Kidney (tissue), 14 donors: Measurements from ENCODE around the gene RAB21. TPM values are rescaled to one million over a fixed set of nuclear protein-coding genes. Genes with fewer than 3 reads are reported as not detected.

Experiments
- DNase-seq, 5 donors: peaks; one replicate each; pipeline ENCODE4 v3.0.0-alpha.2; 2013 to 2020
- FAIRE-seq: peaks from 2 replicates; lab custom pipeline; 2012; peaks lifted over from hg19 to GRCh38; lab: Jason Lieb, UNC
- H3K27ac ChIP-seq, 2 donors: one replicate each; pipeline ENCODE4 v1.7.0; 2013; ENCODE audit warnings: low read depth in 2 of 2, low read length in 2 of 2, inconsistent platforms in 1 of 2
- H3K27me3 ChIP-seq: one replicate; pipeline ENCODE4 v1.7.1; 2013; ENCODE audit warnings: low read length, inconsistent platforms; ENCODE audit not compliant: control insufficient read depth, insufficient read depth
- H3K36me3 ChIP-seq, 3 donors: one replicate each; pipeline versions ENCODE4 v1.7.0 to v1.7.1; 2013; ENCODE audit warnings: low read length in 3 of 3, control low read depth in 1 of 3, inconsistent platforms in 1 of 3; ENCODE audit not compliant: insufficient read depth in 3 of 3, control insufficient read depth in 2 of 3
- H3K4me1 ChIP-seq, 3 donors: one replicate each; pipeline versions ENCODE4 v1.7.0 to v1.7.1; 2013; ENCODE audit warnings: low read length in 3 of 3, inconsistent platforms in 1 of 3, low read depth in 1 of 3; ENCODE audit not compliant: control insufficient read depth in 2 of 3, insufficient read depth in 2 of 3
- H3K4me3 ChIP-seq, 3 donors: one replicate each; pipeline versions ENCODE4 v1.7.0 to v1.8.1; 2013; ENCODE audit warnings: low read length in 3 of 3, control low read depth in 1 of 3, inconsistent platforms in 1 of 3
- H3K9ac ChIP-seq, 3 donors: one replicate each; pipeline versions ENCODE4 v1.7.0 to v1.7.1; 2013; ENCODE audit warnings: low read length in 3 of 3, control low read depth in 1 of 3, inconsistent platforms in 1 of 3
- H3K9me3 ChIP-seq, 3 donors: one replicate each; pipeline versions ENCODE4 v1.7.0 to v1.7.1; 2013; ENCODE audit warnings: low read length in 3 of 3, control low read depth in 1 of 3, inconsistent platforms in 1 of 3; ENCODE audit not compliant: control insufficient read depth in 2 of 3, insufficient read depth in 1 of 3
- intact Hi-C: fragments of 100-400 bp; cut with DNase I; formaldehyde crosslinking; loops from one replicate; pipeline ENCODE4 v1.11.1; 2022
- polyA plus RNA-seq: library from polyadenylated mRNA; stranded (reverse); fragments of 350-450 nt; fragmentation: Illumina TruSeq; extraction: RNeasy Lipid Tissue Mini Kit (QIAGEN cat#74804); gene quantifications from one replicate; pipeline ENCODE4 v1.2.3, GENCODE V29; 2014; ENCODE audit warnings: low read depth, low replicate concordance; ENCODE audit not compliant: insufficient read depth
- total RNA-seq: library from RNA; stranded (reverse); fragmentation: NEBNext Ultra II Directional; extraction: Animal tissue kit (Norgen Biotek cat#: 25700); gene quantifications from one replicate; pipeline ENCODE4 v1.2.1, GENCODE V29; 2021
- TF ChIP-seq, protein P1 (sequence below): IDR thresholded peaks from 3 replicates; pipeline ENCODE4 v1.5.1; 2012; ENCODE audit warnings: mild to moderate bottlenecking, moderate library complexity, borderline replicate concordance; ENCODE audit not compliant: insufficient read depth; ENCODE audit errors: extremely low read depth
- donor health status: control.
- donor health status: control.
- donor health status: control.
- donor health status: control.
- donor health status: control.
- donor health status: DM: yes; HTN: yes; CAD: no.
- donor health status: Normal renal cell carcinoma (clear cell type).

Gene RAB21
- total and polyA plus RNA-seq, 2 donors from 2014 or later = 24.5 to 101 TPM

DNA sequence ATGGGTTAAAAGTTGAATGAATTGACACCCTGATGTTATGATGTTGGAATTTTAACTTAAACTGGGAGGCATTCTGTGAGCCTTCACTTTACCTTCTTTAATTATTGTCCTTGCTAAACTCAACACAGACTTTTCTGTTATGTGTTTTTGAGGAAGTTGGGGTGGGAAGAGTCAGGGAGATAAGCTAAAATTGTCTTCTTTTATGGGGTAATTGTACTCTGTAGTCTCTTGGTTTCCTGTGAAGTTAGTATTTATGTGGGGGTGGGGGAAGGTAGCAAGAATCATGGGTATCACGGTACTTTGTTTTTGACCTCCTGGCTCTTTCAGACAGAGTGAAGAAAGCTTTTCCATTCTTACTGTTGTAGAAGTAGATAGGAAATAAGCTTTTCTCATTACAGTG is 32.9 kb downstream of the RAB21 start:
- Histone ChIP-seq H3K9ac (no peak overlapping the region), H3K27me3 (no peaks in the 10 kb centered on the region), H3K4me1 (no peaks in the 10 kb centered on the region), H3K27ac (peak overlapping the region in 1 of 2 donors; percentile 24), H3K36me3 (peaks cover 0 to 9% (median 8%) of the 10 kb centered on the region in 3 donors), H3K9me3 (no peaks in the 10 kb centered on the region), H3K4me3 (no peak overlapping the region)
- TF ChIP-seq, protein P1, sequence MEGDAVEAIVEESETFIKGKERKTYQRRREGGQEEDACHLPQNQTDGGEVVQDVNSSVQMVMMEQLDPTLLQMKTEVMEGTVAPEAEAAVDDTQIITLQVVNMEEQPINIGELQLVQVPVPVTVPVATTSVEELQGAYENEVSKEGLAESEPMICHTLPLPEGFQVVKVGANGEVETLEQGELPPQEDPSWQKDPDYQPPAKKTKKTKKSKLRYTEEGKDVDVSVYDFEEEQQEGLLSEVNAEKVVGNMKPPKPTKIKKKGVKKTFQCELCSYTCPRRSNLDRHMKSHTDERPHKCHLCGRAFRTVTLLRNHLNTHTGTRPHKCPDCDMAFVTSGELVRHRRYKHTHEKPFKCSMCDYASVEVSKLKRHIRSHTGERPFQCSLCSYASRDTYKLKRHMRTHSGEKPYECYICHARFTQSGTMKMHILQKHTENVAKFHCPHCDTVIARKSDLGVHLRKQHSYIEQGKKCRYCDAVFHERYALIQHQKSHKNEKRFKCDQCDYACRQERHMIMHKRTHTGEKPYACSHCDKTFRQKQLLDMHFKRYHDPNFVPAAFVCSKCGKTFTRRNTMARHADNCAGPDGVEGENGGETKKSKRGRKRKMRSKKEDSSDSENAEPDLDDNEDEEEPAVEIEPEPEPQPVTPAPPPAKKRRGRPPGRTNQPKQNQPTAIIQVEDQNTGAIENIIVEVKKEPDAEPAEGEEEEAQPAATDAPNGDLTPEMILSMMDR = no peak
- no peak for FAIRE-seq
- DNase-seq = no peak
- intact Hi-C loops = no loop called here

- peaks cover 0 to 8% (median 5%) of the 10 kb centered on the region in 3 donors for H3K36me3 ChIP-seq
- no peaks in the 10 kb centered on the region for H3K9me3 ChIP-seq
- TF ChIP-seq, protein P1 = no peak
- FAIRE-seq (no peak), DNase-seq (no peak)
- no peak overlapping the region for H3K9ac ChIP-seq
- no peak overlapping the region for H3K27ac ChIP-seq
- no peak overlapping the region for H3K4me3 ChIP-seq
- H3K4me1 ChIP-seq = no peaks in the 10 kb centered on the region
- intact Hi-C loops = no loop called here
- no peaks in the 10 kb centered on the region for H3K27me3 ChIP-seq
Measured at GRCh38 chr12:71790331-71790730, 35.7 kb downstream of the RAB21 start.

DNA sequence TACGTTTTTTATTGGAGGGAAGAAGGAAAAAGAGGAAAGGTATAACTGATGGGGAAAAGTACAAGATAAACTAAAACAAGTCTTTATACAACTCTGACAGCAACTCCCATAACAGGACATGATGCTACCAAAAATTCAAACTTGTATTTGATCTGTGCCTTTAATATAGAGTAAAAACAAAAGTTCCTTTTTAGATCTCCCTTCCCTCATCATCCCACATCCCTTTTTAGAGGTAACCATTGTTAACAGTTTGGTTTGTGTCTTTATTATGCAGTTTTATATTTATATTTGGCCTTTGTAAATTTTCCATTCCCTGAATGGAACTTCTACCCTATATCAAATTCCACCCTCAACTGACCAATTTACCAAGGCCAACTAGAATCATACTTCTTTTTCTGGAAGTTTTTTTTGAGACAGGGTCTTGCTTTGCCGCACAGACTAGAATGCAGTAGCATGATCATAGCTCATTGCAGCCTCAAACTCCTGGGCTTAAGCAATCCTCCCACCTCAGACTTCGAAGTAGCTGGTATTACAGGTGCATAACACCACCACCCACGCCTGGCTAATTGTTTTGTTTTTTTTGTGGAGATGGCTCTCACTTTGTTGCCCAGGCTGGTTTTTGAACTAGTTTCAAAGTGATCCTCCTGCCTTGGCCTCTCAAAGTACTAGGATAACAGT is 36.9 kb downstream of the RAB21 start:
- TF ChIP-seq, protein P1 = no peak
- Histone ChIP-seq H3K9ac (no peak overlapping the region), H3K9me3 (no peaks in the 10 kb centered on the region), H3K27me3 (no peaks in the 10 kb centered on the region), H3K27ac (no peak overlapping the region), H3K4me3 (no peak overlapping the region), H3K36me3 (peaks cover 0 to 4% (median 2%) of the 10 kb centered on the region in 3 donors), H3K4me1 (no peaks in the 10 kb centered on the region)
- DNase-seq (no peak), FAIRE-seq (no peak)
- intact Hi-C loops = no loop called here
